Measurements from ENCODE around the gene RCN1. TPM values are rescaled to one million over a fixed set of nuclear protein-coding genes. Genes with fewer than 3 reads are reported as not detected.

RCN1 gene
- total and polyA plus RNA-seq, 2 experiments from 2014 or later = 107 to 140 TPM

DNA sequence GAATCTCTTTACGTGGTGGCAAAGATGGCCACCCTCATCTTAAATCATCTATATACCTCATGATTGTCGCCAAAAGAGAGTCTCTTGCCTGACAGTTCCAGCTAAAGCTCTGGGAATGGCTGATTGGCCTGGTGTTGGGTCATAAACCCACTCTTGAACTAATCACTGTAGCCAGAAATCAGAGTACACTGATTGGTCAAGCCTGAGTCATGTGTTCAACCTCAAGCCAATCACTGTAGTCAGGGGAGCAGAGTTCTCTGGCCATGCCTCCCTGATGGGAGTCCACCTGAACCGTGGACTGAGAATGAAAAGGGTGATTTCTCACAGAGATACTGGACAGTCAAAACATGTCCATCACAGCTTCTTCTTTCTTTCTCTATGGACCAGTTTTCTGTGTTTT, 45.8 kb downstream of the RCN1 start (continued):
- no peak for TF ChIP-seq EZH2 (IDR thresholded peaks at IDR 0.05; ENCODE audit: low read depth, unreplicated experiment)
- no peak for TF ChIP-seq ZNF331 (CRISPR knock-in tag; IDR thresholded peaks at IDR 0.05; ENCODE audit: low read depth)
- TF ChIP-seq STAT1 (IDR thresholded peaks at IDR 0.05; ENCODE audit: unreplicated experiment) = no peak
- no peak for TF ChIP-seq CREB1 (CRISPR knock-in tag; IDR thresholded peaks at IDR 0.05; ENCODE audit: low read depth)

DNA sequence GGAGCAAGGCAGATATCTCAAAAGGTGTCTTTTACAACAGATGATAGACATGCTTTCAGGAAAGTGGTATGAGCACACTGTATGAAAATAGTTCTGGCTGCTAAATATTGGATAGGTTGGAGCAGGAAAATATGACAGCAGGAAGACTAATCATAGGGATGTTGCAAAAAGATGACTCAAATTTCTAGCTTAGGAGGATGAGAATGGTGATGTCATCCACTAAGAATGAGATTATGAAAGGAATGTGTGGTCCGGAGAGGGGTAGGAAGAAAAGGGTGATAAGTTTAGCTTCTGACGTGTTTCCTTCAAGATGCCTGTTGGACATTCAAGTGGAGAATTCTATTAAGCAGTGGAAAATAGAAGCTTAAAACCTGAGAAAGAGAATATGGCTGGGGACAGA, 46.4 kb downstream of the RCN1 start:
- Histone ChIP-seq H4K20me1 (replicated peaks; ENCODE audit: insufficient read depth) (no peaks in the 10 kb centered on the region), H3K9me2 (ENCODE audit: insufficient read depth) (peaks cover 10% of the 10 kb centered on the region), H3K4me1 (ENCODE audit: insufficient read depth) (no peaks in the 10 kb centered on the region), H3K36me3 (ENCODE audit: insufficient read depth) (no peaks in the 10 kb centered on the region), H3K27me3 (ENCODE audit: insufficient read depth) (no peaks in the 10 kb centered on the region), H3K79me2 (replicated peaks; ENCODE audit: insufficient read depth) (no peaks in the 10 kb centered on the region), H3F3A (replicated peaks; ENCODE audit: low read depth) (no peaks in the 10 kb centered on the region), H2AFZ (no peak overlapping the region), H3K27ac (ENCODE audit: low read depth) (no peak overlapping the region), H3K4me3 (no peak overlapping the region), H3K4me2 (no peak overlapping the region)
- DNase-seq (ENCODE audit: low spot score) = no peak
- H3K27ac Mint-ChIP-seq = no peak overlapping the region
- H3K36me3 Mint-ChIP-seq (ENCODE audit: low read depth) = no peaks in the 10 kb centered on the region
- no peak overlapping the region for H3K4me3 Mint-ChIP-seq
- ATAC-seq = no peak
- no peaks in the 10 kb centered on the region; the same call in 2 of the 3 replicates for H3K9me3 Mint-ChIP-seq
- H3K4me1 Mint-ChIP-seq = no peaks in the 10 kb centered on the region; the same call in 2 of the 3 replicates
- TF ChIP-seq, protein P1, sequence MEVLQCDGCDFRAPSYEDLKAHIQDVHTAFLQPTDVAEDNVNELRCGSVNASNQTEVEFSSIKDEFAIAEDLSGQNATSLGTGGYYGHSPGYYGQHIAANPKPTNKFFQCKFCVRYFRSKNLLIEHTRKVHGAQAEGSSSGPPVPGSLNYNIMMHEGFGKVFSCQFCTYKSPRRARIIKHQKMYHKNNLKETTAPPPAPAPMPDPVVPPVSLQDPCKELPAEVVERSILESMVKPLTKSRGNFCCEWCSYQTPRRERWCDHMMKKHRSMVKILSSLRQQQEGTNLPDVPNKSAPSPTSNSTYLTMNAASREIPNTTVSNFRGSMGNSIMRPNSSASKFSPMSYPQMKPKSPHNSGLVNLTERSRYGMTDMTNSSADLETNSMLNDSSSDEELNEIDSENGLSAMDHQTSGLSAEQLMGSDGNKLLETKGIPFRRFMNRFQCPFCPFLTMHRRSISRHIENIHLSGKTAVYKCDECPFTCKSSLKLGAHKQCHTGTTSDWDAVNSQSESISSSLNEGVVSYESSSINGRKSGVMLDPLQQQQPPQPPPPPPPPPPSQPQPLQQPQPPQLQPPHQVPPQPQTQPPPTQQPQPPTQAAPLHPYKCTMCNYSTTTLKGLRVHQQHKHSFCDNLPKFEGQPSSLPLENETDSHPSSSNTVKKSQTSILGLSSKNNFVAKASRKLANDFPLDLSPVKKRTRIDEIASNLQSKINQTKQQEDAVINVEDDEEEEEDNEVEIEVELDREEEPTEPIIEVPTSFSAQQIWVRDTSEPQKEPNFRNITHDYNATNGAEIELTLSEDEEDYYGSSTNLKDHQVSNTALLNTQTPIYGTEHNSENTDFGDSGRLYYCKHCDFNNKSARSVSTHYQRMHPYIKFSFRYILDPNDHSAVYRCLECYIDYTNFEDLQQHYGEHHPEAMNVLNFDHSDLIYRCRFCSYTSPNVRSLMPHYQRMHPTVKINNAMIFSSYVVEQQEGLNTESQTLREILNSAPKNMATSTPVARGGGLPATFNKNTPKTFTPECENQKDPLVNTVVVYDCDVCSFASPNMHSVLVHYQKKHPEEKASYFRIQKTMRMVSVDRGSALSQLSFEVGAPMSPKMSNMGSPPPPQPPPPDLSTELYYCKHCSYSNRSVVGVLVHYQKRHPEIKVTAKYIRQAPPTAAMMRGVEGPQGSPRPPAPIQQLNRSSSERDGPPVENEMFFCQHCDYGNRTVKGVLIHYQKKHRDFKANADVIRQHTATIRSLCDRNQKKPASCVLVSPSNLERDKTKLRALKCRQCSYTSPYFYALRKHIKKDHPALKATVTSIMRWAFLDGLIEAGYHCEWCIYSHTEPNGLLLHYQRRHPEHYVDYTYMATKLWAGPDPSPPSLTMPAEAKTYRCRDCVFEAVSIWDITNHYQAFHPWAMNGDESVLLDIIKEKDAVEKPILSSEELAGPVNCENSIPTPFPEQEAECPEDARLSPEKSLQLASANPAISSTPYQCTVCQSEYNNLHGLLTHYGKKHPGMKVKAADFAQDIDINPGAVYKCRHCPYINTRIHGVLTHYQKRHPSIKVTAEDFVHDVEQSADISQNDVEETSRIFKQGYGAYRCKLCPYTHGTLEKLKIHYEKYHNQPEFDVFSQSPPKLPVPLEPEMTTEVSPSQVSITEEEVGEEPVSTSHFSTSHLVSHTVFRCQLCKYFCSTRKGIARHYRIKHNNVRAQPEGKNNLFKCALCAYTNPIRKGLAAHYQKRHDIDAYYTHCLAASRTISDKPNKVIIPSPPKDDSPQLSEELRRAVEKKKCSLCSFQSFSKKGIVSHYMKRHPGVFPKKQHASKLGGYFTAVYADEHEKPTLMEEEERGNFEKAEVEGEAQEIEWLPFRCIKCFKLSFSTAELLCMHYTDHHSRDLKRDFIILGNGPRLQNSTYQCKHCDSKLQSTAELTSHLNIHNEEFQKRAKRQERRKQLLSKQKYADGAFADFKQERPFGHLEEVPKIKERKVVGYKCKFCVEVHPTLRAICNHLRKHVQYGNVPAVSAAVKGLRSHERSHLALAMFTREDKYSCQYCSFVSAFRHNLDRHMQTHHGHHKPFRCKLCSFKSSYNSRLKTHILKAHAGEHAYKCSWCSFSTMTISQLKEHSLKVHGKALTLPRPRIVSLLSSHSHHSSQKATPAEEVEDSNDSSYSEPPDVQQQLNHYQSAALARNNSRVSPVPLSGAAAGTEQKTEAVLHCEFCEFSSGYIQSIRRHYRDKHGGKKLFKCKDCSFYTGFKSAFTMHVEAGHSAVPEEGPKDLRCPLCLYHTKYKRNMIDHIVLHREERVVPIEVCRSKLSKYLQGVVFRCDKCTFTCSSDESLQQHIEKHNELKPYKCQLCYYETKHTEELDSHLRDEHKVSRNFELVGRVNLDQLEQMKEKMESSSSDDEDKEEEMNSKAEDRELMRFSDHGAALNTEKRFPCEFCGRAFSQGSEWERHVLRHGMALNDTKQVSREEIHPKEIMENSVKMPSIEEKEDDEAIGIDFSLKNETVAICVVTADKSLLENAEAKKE (CRISPR knock-in tag; IDR thresholded peaks at IDR 0.05) = no peak
- no peak for TF ChIP-seq ZNF331 (CRISPR knock-in tag; IDR thresholded peaks at IDR 0.05; ENCODE audit: low read depth)
- TF ChIP-seq ZNF114 (CRISPR knock-in tag; IDR thresholded peaks at IDR 0.05) = no peak
- no peak for TF ChIP-seq STAT1 (IDR thresholded peaks at IDR 0.05; ENCODE audit: unreplicated experiment)
- no peak for TF ChIP-seq EZH2phosphoT487 (IDR thresholded peaks at IDR 0.05; ENCODE audit: unreplicated experiment)
- TF ChIP-seq NANOG (IDR thresholded peaks at IDR 0.05; ENCODE audit: borderline replicate concordance) = no peak
- TF ChIP-seq JUNB (IDR thresholded peaks at IDR 0.05; ENCODE audit: unreplicated experiment) = no peak
- TF ChIP-seq CREB1 (CRISPR knock-in tag; IDR thresholded peaks at IDR 0.05; ENCODE audit: low read depth) = no peak
- TF ChIP-seq EZH2 (IDR thresholded peaks at IDR 0.05; ENCODE audit: low read depth, unreplicated experiment) = no peak
- TF ChIP-seq, protein P2, sequence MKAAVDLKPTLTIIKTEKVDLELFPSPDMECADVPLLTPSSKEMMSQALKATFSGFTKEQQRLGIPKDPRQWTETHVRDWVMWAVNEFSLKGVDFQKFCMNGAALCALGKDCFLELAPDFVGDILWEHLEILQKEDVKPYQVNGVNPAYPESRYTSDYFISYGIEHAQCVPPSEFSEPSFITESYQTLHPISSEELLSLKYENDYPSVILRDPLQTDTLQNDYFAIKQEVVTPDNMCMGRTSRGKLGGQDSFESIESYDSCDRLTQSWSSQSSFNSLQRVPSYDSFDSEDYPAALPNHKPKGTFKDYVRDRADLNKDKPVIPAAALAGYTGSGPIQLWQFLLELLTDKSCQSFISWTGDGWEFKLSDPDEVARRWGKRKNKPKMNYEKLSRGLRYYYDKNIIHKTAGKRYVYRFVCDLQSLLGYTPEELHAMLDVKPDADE (IDR thresholded peaks at IDR 0.05) = no peak
- TF ChIP-seq POLR2AphosphoS5 (IDR thresholded peaks at IDR 0.05; ENCODE audit: low read depth) = no peak
- TF ChIP-seq, protein P3, sequence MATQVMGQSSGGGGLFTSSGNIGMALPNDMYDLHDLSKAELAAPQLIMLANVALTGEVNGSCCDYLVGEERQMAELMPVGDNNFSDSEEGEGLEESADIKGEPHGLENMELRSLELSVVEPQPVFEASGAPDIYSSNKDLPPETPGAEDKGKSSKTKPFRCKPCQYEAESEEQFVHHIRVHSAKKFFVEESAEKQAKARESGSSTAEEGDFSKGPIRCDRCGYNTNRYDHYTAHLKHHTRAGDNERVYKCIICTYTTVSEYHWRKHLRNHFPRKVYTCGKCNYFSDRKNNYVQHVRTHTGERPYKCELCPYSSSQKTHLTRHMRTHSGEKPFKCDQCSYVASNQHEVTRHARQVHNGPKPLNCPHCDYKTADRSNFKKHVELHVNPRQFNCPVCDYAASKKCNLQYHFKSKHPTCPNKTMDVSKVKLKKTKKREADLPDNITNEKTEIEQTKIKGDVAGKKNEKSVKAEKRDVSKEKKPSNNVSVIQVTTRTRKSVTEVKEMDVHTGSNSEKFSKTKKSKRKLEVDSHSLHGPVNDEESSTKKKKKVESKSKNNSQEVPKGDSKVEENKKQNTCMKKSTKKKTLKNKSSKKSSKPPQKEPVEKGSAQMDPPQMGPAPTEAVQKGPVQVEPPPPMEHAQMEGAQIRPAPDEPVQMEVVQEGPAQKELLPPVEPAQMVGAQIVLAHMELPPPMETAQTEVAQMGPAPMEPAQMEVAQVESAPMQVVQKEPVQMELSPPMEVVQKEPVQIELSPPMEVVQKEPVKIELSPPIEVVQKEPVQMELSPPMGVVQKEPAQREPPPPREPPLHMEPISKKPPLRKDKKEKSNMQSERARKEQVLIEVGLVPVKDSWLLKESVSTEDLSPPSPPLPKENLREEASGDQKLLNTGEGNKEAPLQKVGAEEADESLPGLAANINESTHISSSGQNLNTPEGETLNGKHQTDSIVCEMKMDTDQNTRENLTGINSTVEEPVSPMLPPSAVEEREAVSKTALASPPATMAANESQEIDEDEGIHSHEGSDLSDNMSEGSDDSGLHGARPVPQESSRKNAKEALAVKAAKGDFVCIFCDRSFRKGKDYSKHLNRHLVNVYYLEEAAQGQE (IDR thresholded peaks at IDR 0.05; ENCODE audit: unreplicated experiment) = no peak
- TF ChIP-seq, protein P4, sequence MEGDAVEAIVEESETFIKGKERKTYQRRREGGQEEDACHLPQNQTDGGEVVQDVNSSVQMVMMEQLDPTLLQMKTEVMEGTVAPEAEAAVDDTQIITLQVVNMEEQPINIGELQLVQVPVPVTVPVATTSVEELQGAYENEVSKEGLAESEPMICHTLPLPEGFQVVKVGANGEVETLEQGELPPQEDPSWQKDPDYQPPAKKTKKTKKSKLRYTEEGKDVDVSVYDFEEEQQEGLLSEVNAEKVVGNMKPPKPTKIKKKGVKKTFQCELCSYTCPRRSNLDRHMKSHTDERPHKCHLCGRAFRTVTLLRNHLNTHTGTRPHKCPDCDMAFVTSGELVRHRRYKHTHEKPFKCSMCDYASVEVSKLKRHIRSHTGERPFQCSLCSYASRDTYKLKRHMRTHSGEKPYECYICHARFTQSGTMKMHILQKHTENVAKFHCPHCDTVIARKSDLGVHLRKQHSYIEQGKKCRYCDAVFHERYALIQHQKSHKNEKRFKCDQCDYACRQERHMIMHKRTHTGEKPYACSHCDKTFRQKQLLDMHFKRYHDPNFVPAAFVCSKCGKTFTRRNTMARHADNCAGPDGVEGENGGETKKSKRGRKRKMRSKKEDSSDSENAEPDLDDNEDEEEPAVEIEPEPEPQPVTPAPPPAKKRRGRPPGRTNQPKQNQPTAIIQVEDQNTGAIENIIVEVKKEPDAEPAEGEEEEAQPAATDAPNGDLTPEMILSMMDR (conservative IDR thresholded peaks at IDR 0.05; ENCODE audit: low read depth in 2 of 2) = no peak
- H3K27me3 Mint-ChIP-seq (ENCODE audit: insufficient read depth, low read depth, poor library complexity) = no peaks in the 10 kb centered on the region
